Progenitor cell of endocrine pancreas (in vitro differentiated cells): ENCODE results near the gene APOBEC4. TPM values are rescaled to one million over a fixed set of nuclear protein-coding genes. Genes with fewer than 3 reads are reported as not detected.

ENCODE experiments used
- DNase-seq: peaks from one replicate; pipeline ENCODE4 v3.0.0; 2021; ENCODE audit warnings: low spot score; ENCODE audit not compliant: unreplicated experiment
- H3K27ac Mint-ChIP-seq: 2 replicates; pipeline ENCODE4 v1.8.0; 2021; ENCODE audit warnings: mild to moderate bottlenecking, moderate library complexity, mixed read lengths
- H3K27me3 Mint-ChIP-seq: 2 replicates; pipeline ENCODE4 v1.8.0; 2021; ENCODE audit warnings: mixed read lengths
- H3K36me3 Mint-ChIP-seq: 2 replicates; pipeline ENCODE4 v1.8.0; 2022; ENCODE audit warnings: mixed read lengths; ENCODE audit not compliant: insufficient read depth
- H3K4me1 Mint-ChIP-seq: 2 replicates; pipeline ENCODE4 v1.8.0; 2021; ENCODE audit warnings: low read depth, mixed read lengths
- H3K4me3 Mint-ChIP-seq: 2 replicates; pipeline ENCODE4 v1.8.0; 2021; ENCODE audit warnings: low read depth, mild to moderate bottlenecking, moderate library complexity, mixed read lengths
- H3K9me3 Mint-ChIP-seq: 2 replicates; pipeline ENCODE4 v1.8.0; 2021; ENCODE audit warnings: low read depth, mixed read lengths
- total RNA-seq: library from RNA; stranded (reverse); gene quantifications from 2 replicates; pipeline ENCODE4 v1.2.1, GENCODE V29; 2021
- TF ChIP-seq, protein P1 (sequence below): fragments of 200-600 bp; sonication (generic); IDR thresholded peaks from one replicate; pipeline ENCODE4 v1.5.0; 2021; ENCODE audit warnings: antibody characterized with exemption, mild to moderate bottlenecking; ENCODE audit not compliant: unreplicated experiment

APOBEC4 gene
- total RNA-seq, 1 donor from 2014 or later, result not detected

DNA sequence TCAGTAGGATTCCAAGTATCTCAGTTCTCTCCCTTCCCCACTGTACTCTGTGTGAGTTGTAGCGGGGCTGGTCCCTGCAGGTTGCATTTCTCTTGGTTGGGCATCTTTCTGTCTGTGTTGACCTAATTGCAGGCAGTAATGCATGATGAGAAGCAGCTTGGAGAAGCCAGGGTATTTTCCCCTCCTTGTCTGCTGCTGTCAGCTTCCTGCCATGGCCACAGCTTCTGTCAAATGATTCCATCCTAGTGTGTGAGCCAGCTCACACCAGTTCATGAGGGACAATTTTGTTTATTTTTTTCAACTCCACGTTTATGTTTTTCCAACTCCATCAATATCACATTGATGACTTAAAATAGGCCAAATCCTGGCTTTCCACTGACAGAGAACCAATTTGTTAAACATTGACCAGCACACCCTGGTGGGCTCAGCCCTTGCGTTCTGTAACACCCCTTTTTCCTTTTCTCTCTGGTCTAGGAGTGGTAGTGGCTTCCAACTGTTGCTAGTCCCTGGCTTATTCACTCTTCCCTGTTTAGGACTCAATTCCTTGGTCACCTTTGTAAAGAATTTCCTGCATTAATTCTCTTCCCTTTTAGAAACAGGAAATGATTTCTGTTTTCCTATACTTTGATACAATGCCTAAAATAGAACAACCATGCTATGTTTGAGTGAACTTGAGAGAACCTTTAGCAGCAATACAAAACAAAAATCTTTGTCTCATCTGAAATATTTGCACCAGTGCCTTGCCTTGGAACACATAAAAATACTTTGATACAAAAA is 44.9 kb upstream of the APOBEC4 start:
- Mint-ChIP-seq H3K27ac (peak overlapping the region; percentile 62), H3K27me3 (no peaks in the 10 kb centered on the region)

DNA sequence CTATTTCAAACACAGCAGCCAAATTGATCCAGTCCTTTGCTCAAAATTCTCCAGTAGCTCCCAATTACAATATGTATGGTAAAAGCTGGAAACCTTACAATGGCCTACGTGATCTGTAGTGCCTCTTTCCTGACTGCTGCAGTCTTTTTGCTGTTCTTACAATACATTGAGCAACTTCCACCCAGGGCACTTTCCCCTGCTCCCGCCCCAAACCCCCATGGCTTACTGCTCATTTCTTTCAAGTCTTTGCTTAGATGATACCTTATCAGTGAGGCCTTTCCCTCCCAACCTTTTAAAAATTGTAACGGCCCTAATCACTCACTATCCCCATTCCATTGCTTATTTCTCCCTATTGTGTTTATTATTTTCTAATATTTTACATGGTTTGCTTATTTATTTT is 43.9 kb upstream of the APOBEC4 start:
- Mint-ChIP-seq H3K4me1 (peaks cover 36% of the 10 kb centered on the region), H3K27ac (no peak overlapping the region), H3K4me3 (no peak overlapping the region), H3K9me3 (no peaks in the 10 kb centered on the region), H3K27me3 (no peaks in the 10 kb centered on the region), H3K36me3 (no peaks in the 10 kb centered on the region)
- DNase-seq, result no peak
- TF ChIP-seq, protein P1, sequence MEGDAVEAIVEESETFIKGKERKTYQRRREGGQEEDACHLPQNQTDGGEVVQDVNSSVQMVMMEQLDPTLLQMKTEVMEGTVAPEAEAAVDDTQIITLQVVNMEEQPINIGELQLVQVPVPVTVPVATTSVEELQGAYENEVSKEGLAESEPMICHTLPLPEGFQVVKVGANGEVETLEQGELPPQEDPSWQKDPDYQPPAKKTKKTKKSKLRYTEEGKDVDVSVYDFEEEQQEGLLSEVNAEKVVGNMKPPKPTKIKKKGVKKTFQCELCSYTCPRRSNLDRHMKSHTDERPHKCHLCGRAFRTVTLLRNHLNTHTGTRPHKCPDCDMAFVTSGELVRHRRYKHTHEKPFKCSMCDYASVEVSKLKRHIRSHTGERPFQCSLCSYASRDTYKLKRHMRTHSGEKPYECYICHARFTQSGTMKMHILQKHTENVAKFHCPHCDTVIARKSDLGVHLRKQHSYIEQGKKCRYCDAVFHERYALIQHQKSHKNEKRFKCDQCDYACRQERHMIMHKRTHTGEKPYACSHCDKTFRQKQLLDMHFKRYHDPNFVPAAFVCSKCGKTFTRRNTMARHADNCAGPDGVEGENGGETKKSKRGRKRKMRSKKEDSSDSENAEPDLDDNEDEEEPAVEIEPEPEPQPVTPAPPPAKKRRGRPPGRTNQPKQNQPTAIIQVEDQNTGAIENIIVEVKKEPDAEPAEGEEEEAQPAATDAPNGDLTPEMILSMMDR, result no peak

More for the DNA sequence above, 44.9 kb upstream of the APOBEC4 start:
- no peaks in the 10 kb centered on the region for H3K9me3 Mint-ChIP-seq
- H3K36me3 Mint-ChIP-seq, result no peaks in the 10 kb centered on the region
- TF ChIP-seq, protein P1, result no peak
- H3K4me1 Mint-ChIP-seq, result peaks cover 36% of the 10 kb centered on the region
- no peak for DNase-seq
- H3K4me3 Mint-ChIP-seq, result no peak overlapping the region

DNA sequence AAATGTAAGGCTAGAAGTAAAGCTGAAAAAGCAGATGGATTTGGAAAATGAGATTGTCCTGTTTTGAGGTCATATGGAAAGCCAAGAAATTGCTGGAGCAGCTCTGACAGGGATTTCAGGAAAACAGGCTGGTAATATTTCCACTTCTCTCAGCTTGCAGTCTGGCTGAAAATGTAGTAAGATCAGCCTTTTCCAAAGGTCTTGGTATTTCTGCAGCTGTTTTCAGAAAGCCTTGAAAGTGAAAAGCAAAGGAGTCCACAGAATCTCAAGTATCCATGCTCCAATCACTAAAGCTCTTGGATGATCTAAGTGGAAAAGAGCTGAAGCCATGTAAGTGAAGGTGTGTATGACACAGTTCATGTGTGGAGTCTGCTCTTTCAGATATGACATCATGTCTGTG is 41.6 kb upstream of the APOBEC4 start:
- no peak for DNase-seq
- Mint-ChIP-seq H3K36me3 (no peaks in the 10 kb centered on the region), H3K27ac (no peak overlapping the region), H3K9me3 (no peaks in the 10 kb centered on the region), H3K27me3 (no peaks in the 10 kb centered on the region), H3K4me1 (peaks cover 29% of the 10 kb centered on the region), H3K4me3 (no peak overlapping the region)
- TF ChIP-seq, protein P1, result no peak

DNA sequence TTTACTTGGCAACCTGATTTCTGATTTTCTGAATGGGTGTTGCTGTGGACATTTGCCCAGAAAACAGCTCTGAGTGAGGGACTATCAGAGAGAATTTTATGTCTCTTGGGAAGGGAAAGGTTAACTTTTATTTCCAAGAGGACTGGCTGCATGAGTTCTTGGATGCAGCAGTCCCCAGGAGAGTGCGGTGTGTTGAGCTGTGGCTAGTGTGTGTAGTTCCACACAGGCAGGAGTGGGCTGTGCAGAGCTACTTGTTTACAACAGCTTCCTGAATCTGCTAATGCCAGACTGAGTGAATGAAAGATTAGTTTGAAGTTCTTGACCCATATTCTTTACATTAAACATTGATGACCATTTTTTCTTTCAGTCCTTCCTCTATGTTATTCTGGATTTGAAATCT is 41.0 kb upstream of the APOBEC4 start:
- Mint-ChIP-seq H3K36me3 (no peaks in the 10 kb centered on the region), H3K27ac (no peak overlapping the region), H3K27me3 (no peaks in the 10 kb centered on the region), H3K9me3 (no peaks in the 10 kb centered on the region), H3K4me3 (no peak overlapping the region), H3K4me1 (peaks cover 23% of the 10 kb centered on the region)
- TF ChIP-seq, protein P1, result no peak
- DNase-seq, result no peak

DNA sequence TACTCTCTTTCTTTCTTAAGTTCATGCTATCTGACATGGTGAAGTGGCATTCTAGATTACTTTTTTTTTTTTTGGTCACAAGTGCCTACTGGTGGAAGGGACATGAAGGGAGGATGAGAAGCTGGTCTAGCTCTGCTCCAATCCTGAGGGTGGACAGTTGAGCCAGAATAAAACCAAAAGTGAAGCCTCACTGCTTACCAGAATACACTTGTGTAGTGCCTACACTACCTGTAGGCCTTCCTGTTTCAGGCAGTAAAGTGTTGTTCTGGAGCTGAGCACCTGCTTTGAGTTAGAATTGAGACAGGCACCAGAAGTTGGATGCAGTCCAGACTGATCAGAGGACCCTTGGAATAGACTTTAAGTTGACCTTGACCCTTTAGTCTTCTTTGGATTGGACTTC is 40.4 kb upstream of the APOBEC4 start:
- Mint-ChIP-seq H3K9me3 (no peaks in the 10 kb centered on the region), H3K4me3 (no peak overlapping the region), H3K36me3 (no peaks in the 10 kb centered on the region), H3K4me1 (peaks cover 17% of the 10 kb centered on the region), H3K27me3 (no peaks in the 10 kb centered on the region), H3K27ac (no peak overlapping the region)
- DNase-seq, result no peak
- TF ChIP-seq, protein P1, result no peak
